ENCODE measurements around the gene GPR78.
"Not testable (repeated sequence)": the region's sequence is repeated elsewhere in the genome, so short reads cannot be mapped to it uniquely, and the experiment has no call there.

The GPR78 gene

GRCh38 chr4:8568068-8568668, 12.0 kb upstream of the GPR78 start:
- no peak for DNase-seq

DNA sequence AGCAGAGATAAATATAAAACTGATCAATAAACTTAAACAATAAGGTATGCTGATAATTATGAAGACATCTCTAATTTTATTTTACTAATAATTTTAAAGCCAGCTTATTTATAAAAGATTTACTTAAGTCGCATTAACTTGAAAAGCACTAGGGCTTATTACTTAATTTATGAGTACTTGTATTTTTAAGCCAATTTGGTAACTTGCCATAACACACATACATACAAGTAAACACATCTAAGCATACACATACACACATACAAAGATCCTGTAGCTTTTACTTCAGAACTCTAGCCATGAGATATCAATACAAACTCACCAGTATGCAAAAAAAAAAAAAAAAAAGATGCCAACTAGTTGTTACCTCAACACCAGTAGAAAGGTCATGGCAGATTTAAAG, 10.0 kb upstream of the GPR78 start:
- DNase-seq = no peak

GRCh38 chr4:8571702-8572685, 8.2 kb upstream of the GPR78 start:
- DNase-seq = no peak

DNA sequence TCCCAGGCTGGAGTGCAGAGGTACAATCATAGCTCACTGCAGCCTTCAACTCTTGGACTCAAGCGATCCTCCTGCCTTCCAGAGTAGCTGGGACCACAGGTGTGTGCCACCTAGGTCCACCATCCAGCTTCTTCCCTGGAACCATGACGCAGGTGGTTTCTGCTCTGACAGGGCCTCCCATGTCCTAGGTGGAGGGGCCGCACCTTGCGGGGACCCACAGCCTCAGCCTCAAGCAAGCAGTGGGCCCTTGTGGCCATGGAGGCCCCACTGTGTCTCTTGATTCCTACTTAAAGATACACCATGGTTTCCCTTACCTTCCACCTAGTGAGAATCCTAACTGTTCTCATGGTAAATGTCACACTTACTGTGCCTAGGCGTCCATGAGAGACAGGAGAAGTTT, 6.9 kb upstream of the GPR78 start:
- no peak for DNase-seq

- DNase-seq = no peak
Measured at GRCh38 chr4:8574796-8575370, 5.3 kb upstream of the GPR78 start.

- no peak for DNase-seq
Measured at GRCh38 chr4:8575457-8575856, 4.7 kb upstream of the GPR78 start.

DNA sequence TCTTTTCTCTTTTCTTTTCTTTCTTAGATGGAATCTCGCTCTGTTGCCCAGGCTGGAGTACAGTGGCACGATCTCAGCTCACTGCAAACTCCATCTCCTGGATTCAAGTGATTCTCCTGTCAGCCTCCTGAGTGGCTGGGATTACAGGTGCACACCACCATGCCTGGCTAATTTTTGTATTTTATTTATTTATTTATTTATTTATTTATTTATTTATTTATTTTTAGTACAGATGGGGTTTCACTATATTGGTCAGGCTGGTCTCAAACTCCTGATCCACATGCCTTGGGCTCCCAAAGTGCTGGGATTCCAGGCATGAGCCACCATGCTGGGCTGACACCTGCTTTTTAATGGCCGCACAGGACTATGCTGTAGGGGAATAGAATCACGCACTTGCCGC, 3.6 kb upstream of the GPR78 start:
- not testable (repeated sequence) for DNase-seq

GRCh38 chr4:8577046-8577445, 3.1 kb upstream of the GPR78 start:
- no peak for DNase-seq

GRCh38 chr4:8577972-8578371, 2.2 kb upstream of the GPR78 start:
- no peak for DNase-seq

GRCh38 chr4:8578717-8579116, 1.5 kb upstream of the GPR78 start:
- no peak for DNase-seq

GRCh38 chr4:8579526-8580320, 469 bp upstream of the GPR78 start:
- DNase-seq = no peak

DNA sequence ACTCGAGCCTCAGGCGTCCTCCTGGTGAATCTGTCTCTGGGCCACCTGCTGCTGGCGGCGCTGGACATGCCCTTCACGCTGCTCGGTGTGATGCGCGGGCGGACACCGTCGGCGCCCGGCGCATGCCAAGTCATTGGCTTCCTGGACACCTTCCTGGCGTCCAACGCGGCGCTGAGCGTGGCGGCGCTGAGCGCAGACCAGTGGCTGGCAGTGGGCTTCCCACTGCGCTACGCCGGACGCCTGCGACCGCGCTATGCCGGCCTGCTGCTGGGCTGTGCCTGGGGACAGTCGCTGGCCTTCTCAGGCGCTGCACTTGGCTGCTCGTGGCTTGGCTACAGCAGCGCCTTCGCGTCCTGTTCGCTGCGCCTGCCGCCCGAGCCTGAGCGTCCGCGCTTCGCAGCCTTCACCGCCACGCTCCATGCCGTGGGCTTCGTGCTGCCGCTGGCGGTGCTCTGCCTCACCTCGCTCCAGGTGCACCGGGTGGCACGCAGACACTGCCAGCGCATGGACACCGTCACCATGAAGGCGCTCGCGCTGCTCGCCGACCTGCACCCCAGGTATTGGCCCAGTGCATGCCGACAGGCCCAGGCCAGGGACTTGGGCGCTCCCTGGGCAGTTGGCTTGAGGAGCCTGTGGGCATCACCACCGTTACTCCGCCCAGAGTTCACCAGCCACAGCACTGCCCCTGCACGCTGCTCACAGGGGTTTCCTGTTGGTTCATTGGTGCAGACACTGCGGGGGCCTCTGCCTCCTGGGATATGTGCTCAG, 1.1 kb downstream of the GPR78 start:
- DNase-seq = no peak

DNA sequence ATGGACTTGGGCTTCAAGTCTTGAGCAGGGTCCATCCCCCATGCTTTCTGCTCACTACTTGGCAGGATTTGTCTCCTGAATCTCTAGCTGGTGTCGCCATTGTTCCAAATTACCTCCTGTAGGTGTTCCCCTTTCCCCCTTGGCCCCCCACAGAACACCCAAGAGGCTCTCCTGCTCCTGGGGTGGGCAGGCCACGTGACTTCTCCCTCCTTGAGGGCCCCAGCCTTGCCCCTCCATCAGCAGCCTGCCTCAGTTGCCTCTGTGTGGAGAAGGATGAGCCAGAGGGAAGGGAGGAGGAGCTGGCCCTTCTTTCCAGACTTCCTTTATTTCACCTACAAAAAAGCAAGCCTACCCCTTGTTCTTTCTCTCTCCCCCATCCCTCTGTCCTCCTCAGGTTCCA, 1.8 kb downstream of the GPR78 start:
- no peak for DNase-seq

DNA sequence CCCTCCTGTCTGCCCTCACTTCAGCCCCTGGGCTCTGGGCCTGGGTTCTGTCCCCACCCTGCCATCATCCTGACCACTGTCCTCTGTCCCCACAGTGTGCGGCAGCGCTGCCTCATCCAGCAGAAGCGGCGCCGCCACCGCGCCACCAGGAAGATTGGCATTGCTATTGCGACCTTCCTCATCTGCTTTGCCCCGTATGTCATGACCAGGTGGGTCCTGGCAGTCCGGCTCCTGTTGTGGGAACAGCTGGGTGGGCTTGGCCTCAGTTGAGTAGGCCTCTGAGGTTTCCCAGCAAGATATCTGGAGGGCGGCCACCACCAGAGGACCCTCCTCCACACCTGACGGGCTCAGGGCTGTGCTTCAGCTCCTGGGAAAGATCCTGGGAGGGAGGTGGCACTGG, 2.2 kb downstream of the GPR78 start:
- DNase-seq = no peak

DNA sequence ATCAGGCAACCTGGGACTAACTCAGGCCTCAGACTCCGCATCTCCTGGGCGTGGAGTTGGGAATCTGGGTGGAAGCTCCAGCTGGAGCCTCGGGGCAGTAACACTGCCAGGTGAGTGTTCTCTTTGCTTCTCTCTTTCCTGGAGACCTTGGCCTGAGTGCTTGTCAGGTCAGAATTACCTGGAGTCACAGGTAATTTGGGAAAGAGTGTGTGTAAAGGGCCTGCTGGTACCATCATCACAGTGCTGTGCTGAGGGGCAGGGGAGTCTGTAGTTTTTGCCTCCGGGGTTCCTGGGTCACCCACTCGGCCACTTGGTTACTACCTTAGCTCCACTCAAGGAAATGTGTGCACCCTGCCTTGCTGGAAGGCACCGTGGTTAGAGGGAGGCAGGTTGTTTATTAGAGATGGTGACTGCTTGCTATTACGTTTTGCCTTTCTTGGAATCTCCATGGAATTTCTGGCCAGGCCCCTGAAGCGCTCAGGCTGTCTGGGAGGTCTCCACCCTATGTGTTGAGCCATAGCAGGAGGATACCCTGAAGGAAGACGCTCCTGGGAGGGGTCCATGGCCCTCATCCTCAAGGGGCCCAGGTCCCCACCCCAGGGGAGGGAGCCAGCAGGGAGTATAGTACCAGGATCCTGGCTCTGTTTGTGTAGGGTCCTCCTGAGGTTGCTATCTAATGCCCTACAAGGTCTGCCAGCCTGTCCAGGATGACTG, 2.9 kb downstream of the GPR78 start:
- DNase-seq = no peak

- no peak for DNase-seq
Measured at GRCh38 chr4:8583655-8584025, 3.4 kb downstream of the GPR78 start.

DNA sequence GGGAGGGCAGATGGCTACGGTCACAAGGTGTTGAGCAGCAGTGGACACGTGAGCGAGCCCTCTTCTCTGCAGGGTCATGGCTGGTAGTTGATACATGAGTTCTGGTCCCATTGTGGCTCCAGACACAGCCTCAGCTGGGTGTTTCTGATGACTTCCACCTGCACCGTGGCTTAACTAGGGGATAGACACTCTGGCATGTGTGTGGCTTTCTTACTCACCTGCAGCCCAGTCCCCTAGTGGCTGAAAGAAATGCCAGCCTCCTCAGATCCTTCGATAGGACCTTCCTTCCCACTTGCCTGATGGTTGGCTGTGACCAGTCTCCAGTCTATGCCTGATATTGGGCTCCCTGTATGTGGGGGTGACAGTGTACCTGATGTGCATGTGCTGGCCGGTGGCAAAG, 5.0 kb downstream of the GPR78 start:
- DNase-seq = no peak

GRCh38 chr4:8585721-8586212, 5.6 kb downstream of the GPR78 start:
- no peak for DNase-seq

GRCh38 chr4:8586246-8586645, 6.1 kb downstream of the GPR78 start:
- no peak for DNase-seq

GRCh38 chr4:8586671-8587468, 6.7 kb downstream of the GPR78 start:
- DNase-seq = no peak

All from AML-193 (cell line).